B cell (primary cell): ENCODE results near the gene ZNF182.
"Not testable (repeated sequence)": the region's sequence is repeated elsewhere in the genome, so short reads cannot be mapped to it uniquely, and the experiment has no call there.

Experiments
- EZH2 ChIP-seq: IDR thresholded peaks from 2 replicates; pipeline ENCODE4 v1.6.1; 2012; ENCODE audit warnings: borderline replicate concordance, low read depth, mild to moderate bottlenecking, moderate library complexity, low read length; ENCODE audit not compliant: insufficient read depth, poor library complexity, severe bottlenecking
- TF ChIP-seq, protein P1 (sequence below): fragments of 200-600 bp; IDR thresholded peaks from one replicate; pipeline ENCODE4 v1.8.0; 2022; ENCODE audit warnings: antibody characterized with exemption, mild to moderate bottlenecking

DNA sequence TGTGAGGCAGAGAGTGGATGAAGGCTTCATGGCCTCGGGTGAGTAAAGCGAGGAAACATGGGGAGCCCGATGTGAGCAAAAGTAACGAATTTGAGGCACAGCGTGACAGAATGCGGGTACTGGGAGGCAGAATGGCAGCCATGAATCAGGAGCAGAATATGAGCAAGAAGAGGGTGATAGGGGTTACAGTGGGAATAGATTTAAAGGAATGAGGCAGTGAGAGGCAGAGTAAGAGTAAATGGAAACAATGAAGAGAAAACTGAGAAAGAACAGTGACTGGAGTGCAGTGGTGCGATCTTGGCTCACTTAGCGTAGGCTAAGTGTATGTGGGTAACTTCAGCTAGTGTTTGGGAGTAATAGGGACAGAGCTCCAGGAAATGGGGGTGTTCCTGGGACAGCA, 2.9 kb upstream of the ZNF182 start, which contains the start of gene SPACA5:
- TF ChIP-seq, protein P1, sequence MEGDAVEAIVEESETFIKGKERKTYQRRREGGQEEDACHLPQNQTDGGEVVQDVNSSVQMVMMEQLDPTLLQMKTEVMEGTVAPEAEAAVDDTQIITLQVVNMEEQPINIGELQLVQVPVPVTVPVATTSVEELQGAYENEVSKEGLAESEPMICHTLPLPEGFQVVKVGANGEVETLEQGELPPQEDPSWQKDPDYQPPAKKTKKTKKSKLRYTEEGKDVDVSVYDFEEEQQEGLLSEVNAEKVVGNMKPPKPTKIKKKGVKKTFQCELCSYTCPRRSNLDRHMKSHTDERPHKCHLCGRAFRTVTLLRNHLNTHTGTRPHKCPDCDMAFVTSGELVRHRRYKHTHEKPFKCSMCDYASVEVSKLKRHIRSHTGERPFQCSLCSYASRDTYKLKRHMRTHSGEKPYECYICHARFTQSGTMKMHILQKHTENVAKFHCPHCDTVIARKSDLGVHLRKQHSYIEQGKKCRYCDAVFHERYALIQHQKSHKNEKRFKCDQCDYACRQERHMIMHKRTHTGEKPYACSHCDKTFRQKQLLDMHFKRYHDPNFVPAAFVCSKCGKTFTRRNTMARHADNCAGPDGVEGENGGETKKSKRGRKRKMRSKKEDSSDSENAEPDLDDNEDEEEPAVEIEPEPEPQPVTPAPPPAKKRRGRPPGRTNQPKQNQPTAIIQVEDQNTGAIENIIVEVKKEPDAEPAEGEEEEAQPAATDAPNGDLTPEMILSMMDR = not testable (repeated sequence)
- TF ChIP-seq EZH2 = not testable (repeated sequence)
